ENCODE results near the gene AXL.
A peak's percentile ranks its signal among the peaks of the same experiment; 100 is the strongest.

Gene AXL

DNA sequence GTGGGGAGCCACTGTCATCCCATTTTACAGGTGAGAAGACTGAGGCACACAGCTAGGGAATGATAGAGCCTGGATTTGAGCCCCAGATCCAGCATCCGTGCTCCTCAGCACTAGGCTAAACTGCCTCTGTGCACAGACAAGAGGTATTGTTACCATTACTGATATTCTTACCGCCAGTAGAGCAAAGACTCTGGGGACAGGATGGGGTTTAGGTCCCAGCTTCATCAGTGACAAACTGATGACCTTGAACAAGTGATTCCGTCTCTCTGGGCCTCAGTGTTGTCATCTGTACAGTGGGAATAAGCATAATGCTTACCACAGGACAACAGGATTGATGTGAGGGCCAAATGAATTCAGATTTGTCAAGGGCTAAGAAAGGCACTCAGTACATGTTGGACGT is 16.5 kb downstream of the AXL start:
- no peak for DNase-seq

DNA sequence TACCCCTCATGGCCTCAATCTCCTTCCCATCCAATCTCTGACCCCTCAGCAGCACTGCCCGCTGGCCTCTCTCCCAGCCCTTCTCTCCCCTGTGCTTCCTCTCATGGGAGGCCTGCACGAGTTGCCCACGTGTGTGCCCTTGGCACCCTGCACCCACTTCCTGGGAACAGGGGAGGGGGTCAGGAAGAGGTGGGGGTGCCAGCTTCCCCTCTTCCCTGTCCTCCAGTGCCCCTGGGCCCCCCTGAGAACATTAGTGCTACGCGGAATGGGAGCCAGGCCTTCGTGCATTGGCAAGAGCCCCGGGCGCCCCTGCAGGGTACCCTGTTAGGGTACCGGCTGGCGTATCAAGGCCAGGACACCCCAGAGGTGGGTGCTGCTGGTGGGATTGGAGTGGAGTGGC is 19.2 kb downstream of the AXL start:
- no peak for DNase-seq

DNA sequence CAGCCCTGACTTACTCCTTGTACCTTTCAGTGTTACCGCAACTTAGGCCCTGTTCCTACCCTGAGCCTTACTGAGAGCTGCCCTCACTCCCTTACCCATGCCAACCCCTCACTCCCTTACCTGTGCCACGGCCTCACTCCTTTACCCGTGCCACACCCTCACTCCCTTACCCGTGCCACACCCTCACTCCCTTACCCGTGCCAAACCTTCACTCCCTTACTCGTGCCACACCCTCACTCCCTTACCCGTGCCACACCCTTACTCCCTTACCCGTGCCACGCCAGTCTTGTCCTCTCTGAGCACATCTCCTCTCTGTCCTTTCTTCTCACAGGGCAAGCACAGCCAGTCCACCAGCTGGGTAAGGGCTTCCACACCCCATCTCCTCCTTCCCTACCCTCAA is 20.3 kb downstream of the AXL start:
- no peak for DNase-seq

DNA sequence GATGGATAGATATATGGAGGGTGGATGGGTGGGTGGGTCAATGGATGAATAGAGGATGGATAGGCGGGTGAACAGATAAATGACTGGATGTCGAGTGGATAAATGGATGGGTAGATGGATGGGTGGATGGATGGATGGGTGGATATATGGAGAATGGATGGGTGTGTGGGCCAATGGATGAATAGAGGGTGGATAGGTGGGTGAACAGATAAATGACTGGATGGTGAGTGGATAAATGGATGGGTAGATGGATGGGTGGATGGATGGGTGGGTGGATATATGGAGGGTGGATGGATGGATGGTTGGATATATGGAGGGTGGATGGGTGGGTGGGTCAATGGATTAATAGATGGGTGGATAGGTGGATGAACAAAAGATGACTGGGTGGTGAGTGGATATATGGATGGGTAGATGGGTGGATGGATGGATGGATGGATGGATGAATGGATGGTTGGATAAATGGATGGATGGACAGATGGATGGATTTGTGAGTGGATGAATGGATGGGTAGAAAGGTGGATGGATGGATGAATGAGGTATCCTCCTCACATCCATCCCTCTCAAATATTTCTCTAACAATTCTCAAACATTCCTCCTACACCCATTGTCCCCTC is 21.0 kb downstream of the AXL start:
- no peak for DNase-seq

DNA sequence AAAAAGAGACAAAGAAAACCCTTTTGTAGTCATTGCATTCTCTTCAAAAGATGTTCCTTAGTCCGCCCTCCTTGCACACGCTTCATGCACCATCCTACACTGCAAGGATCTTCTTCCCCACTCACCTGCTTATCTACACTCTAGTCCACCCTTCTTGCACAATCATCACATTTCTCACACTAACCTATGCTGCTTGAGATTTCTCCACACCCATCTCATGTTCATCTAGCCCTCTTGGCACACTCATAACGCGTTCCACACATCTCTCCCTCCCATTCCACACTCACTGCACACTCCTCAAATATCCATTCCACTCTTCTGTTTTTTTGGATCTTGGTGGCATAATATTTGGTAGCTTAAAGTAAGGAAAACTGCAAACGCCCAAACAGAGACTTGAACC is 22.8 kb downstream of the AXL start:
- DNase-seq = no peak

DNA sequence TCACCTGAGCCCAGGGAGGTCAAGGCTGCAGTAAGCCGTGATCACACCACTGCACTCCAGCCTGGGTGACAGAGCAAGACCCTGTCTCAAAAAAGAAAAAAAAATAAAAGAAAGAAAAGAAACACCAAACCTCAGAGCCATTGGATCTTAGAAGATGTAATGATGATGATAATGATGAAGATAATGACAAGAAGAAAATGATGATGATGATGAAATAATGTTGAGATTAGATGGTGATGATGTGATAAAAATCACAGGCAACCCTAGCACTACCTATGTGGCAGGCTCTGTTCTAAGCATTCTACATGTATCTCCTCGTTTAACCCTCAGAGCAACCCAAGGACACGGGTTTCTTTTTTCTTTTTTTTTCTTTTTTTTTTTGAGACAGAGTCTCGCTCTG is 25.1 kb downstream of the AXL start:
- DNase-seq = no peak

DNA sequence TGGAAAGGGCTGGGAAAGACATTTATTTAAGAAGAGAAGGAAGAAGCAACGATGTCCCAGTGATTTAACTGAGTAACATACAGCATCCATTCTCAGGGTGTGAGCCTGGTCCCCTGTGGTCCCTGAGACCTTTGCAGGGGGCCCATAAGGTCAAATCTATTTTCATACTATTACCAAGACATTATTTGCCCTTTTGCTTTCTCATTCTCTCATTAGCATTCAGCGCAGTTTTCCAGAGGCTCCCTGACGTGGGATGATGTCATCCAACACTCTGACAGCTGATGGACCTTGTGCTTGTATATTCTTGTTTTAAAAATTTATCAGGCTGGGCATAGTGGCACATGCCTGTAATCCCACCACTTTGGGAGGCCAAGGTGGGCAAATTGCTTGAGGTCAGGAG is 26.8 kb downstream of the AXL start:
- DNase-seq = no peak

DNA sequence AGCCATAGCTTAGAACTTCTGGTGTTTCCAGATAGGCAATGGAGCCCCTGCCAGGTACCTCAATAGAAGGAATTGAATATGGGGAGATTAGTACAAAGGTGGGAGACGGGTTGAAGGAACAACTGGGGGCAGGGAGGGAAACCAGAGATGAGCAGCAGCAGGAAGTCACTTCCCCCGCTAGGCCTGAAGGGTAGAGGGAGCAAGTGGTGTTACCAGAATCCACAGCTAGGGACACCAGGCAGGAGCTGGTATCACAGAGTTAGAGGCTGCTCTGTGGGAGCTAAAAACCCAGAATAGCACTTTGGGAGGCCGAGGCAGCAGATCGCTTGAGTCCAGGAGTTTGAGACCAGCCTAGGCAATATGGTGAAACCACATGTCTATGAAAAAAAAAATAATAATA is 29.9 kb downstream of the AXL start:
- DNase-seq = no peak

DNA sequence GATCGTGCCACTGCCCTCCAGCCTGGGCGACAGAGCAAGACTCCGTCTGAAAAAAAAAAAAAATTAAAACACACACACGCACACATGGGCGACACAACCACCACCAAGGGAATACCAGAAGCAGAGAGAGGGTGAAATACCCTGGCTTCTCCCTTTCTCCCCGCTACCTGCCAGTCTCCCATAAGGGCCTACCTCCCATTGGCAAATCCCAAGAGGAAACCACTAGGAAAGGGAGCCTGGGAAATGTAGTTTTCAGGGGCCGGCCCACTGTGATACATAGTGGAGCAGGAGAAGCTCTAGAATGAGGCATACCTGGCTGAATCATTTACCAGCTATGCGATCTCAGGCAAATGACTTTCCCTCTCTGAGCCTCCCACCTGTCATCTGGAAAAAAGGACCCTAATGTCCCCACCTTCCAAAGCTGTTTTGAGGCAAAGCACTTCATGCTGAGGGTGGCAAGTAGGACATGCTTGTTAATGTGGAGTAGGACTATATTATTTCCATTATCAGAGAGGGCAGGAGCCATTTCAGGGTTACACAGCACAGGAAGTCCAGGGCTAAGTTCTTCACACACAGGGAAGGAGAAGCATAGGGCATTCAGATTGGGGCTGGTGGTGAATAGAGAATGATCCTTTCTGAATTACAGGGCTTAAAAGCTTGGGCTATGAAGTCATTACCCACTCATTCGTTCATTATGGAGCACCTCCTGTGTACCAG is 30.8 kb downstream of the AXL start:
- no peak for DNase-seq

DNA sequence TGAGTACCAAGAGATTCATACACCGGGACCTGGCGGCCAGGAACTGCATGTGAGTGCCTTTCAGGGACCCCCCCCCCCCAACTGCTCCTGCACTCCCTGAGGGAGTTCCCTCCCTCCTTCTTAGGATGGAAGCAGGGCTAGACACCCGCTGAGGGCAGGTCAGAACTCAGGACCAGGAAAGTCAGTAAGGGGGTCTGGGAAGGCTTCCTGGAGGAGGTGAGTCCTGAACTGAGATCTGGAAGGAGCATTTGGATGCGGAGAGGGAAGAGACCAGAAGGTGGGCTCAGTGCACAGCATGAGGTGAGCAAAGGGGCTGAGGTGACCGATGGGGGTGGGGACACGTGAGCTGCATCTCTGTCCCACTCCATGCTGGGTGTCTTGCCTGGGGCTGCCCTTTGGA is 34.6 kb downstream of the AXL start:
- DNase-seq = no peak

DNA sequence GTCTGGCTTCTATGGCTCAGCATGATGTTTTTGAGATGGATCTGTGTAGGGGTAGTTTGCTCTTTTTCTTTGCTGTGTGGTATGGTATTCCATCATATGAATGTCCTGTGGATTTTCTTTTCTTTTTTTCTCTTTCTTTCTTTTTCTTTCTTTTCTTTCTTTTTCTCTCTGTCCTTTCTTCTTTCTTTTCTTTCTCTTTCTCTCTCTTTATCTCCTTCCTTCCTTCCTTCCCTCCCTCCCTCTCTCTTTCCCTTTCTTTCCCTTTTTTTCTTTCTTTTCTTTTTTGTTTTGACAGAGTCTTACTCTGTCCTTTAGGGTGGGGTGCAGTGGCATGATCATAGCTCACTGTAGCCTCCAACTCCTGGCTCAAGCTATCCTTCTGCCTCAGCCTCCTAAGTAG is 36.1 kb downstream of the AXL start:
- no peak for DNase-seq

DNA sequence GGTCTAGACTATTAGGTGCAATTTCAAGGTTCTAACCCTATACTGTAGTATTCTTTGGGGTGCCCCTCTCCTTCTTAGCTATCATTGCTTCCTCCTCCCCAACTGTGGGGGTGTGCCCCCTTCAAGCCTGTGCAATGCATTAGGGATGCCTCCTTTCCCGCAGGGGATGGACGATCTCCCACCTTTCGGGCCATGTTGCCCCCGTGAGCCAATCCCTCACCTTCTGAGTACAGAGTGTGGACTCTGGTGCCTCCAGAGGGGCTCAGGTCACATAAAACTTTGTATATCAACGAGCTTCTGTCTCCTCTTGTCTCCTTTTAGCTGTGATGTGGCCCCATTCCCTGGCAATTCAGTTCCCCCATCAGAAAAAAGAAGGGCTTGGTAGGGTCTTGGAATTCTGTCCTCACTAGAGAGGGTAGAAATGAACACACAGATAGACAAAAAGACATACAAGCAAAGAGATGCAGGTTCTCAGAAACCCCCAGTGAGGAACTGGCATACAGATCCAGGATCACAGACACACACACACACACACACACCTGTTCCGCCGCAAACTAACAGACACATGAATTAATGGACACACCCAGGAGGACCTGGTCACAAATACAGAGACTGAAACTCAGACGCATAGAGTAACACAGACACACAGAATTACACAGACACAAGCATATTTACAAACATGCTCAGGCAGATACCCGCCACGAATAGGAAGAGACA is 42.6 kb downstream of the AXL start:
- no peak for DNase-seq

DNA sequence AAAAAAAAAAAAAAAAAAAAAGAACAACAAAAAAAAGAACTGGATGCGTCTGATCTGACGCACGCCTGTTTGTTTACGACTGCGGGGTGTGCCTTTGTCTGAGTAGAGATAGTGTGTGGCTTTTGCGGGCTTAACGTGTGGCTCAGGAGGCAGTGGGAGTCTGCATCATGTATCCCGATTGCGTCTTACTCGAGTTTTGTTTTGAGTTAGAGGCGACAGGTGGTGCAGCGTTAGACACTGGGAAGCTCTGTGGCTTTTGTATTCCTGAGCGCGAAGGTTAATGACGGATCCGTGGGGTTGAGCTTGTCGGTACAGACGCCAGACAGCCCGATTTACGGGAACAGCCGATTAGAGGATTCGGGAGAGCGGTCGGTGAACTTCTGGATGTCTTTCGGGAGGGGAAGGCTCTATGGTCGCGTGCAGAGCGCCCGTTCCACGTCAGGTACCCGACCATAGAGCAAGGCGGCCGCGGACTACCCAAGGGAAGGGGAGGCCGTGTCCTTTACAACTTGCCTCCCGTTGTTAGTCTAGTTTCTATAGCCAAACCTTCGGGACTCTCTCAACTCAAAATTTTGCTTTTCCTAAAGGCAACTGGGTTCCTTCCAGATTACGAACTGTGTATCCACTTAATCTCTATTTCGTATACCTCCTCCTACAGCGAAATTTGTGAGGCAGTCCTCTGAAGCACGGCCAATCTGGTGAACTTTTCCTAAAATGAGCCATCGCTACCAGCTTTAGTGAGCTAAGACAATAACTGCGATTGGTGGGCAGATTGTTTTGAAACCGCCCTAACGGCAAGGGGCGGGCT is 44.2 kb downstream of the AXL start:
- peak; percentile 45 to 68 (median 66) for DNase-seq

DNA sequence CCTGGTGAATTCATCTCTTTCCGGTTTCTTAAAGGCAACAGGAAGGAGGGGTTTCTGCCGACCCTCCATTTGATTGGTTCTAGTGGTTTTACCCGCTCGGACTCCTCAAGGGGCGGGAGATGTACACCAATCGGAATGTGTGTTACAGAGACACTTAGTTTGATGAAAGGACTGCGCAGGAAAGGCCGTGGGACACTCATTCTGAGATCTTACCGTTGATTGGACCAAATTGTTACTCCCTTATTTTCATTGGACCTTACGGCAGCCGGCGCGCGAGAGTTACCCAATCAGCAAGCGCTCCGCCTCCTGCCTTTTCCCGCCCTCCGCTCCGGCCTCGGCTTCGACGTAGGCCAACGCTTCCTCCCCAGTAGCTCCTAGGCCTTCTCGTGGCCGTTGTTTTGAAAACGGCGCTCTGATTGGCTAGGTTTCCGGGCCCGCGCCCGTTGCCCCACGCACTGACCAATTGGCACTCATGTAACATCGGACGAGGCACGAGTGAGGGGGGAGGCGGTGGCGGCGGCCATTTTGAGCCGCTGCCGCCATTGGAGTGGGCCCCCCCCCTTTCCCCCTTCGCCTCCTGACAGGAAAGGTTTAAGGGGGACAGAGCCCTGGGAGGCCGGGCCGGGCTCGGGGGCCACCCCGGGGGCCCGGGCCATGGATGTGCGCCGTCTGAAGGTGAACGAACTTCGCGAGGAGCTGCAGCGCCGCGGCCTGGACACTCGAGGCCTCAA is 45.0 kb downstream of the AXL start, which contains the start of gene HNRNPUL1:
Gene HNRNPUL1 (plus strand): TSS at position 523 of the 731 bp plus-strand sequence. CDS start 132 bp downstream, at position 655.
- DNase-seq = peak; percentile 98 to 99 (median 98)

DNA sequence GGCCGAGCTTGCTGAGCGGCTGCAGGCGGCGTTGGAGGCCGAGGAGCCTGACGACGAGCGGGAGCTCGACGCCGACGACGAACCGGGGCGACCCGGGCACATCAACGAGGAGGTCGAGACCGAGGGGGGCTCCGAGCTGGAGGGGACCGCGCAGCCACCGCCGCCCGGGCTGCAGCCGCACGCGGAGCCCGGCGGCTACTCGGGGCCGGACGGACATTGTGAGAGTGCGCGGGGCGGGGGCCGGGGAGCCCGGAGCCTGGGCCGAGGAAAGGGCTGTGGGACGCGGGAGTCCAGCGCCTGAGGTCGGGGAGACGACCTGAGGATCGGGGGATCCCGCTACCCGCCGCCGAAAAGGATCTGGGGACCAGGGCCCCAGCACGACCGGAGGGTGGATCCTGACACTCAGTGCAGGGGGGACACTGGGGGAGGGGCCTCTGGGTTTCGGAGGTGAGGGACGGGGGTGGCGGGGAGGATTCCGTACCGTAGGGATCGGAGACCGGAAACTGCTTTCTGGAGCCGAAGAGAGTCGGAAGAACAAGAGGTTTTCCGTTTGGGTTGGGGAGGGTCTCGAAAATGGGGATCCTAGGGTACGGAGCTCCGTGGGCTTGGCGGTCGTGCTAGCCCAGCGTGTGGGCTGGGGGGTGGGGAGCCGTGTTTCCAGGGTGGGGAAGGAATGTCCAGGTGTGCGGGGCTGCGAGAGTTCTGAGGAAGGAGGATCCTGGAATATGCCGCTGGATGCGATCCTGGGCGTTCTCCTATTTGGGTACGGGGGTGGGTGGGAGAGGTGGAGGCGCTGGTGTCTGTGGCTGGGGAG is 45.8 kb downstream of the AXL start:
- peak; percentile 42 to 66 (median 44) for DNase-seq

DNA sequence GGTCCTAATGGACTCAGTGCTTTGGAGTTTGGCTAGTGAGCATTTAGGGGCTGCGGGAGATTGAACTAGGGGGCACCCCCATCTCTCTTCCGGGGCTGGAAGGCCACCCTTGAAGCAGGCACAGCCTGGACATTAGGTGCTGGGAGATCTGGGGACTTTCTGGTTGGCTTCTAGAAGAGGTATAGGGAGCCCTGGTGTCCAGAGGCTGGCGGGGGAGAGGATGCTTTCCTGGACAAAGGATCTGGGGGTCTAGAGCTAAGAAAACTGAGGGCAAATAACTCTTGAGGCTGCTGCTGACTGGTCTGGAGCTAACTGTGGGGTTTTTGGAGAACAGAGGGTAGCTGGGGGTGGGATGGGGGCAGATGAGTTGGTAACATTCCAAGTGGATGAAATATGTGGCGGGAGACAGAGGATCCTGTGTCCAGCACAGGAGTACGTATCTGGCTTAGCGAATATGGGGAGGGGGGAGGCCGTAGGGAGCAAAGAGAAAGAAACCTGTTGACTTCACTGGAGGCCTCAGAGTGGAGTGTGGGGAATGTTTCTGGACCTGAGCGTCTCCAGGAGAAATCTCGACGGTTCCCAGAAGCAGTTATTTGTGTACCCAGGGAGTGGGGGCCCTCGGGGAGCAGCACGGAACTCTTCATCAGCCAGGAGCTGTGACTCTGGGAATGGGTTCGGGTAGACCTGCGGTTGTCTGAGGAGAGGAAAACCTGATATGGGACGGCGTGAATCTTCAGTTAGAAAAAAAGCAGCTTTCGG is 46.6 kb downstream of the AXL start:
- no peak for DNase-seq

DNA sequence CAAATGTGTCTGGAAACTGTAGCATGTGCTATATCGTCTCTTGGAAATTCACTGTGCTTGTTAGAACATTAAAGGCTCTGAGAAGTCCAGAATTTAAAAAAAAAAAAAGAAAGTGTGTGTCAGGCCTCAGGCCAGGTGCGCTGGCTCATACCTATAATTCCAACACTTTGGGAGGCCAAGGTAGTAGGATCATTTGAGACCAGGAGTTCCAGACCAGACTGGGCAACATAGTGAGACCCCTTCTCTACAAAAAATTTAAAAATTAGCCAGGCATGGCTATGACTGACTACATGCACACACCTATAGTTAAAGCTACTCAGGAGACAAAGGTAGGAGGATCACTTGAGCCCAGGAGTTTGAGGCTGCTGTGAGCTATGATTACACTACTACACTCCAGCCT is 50.0 kb downstream of the AXL start:
- no peak for DNase-seq

DNA sequence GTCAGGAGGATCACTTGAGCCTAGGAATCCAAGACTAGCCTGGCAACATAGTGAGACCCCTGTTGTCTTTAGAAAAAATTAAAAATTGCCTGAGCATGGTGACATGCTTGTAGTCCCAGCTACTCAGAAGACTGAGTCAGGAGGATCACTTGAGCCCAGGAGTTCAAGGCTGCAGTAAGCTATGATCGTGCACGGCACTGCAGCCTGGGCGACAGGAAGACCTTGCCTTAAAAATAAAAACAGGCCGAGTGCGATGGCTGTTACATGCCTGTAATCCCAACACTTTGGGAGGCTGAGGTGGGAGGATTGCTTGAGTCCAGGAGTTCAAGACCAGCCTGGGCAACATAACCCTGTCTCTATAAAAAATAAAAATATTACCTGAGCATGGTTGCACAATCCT is 50.5 kb downstream of the AXL start:
- no peak for DNase-seq

DNA sequence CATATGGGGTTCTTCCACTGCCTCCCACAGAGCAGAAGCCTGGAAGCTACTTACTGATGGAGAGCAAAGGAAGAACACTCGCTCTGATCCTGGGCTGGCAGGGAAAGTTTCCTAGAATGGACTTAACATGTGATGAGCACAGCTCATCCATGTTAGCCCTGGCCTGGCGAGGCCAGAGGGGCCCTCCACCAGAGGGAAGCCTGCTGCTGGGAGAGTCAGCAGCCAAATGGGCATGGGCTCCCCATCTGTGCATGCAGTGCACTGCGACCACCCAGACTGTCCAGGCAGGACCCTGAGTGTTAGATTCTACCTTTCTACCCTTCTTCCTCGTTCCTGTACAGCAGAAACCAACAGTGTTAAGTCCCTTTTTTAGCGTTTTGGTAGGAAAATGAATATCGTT is 54.1 kb downstream of the AXL start:
- no peak for DNase-seq

DNA sequence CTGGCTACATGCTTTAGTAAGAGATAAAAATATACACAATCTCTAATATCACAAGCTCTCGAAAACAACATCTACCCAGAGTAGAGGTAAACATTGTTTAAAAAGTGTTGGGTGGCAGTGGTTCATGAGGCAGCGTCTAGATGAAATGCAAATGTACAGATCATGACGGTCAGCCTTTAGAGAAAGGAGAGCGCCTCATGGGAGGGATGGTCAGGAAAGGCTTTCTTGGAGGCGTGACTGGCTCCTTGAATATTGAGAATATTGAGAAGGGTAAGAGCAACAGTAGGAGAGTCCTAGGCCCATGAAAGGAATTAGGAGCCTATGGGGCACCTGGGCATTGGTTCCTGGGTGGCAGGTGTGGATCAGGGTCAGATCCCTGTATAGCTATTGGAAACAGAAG is 55.8 kb downstream of the AXL start:
- no peak for DNase-seq

DNA sequence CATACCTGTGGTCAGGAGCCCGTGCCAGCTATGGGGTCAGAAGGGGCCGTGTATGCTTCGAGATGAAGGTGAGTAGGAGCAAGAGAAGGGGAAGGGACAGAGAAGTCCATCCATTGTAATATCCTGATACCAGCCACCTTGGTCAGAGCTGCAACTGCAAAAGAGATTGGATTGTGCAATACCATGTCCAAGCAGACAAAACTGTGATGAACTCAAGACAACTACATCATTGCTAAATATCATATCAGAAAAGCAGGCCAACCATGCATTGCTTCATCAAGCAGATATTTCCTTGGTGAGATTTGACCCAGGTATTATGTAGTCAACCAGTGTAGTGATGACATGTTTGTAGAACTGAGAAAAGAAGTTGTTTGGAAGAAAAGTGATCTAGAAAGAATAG is 57.2 kb downstream of the AXL start:
- no peak for DNase-seq
